ENCODE measurements around the gene KRTAP10-3. TPM values are rescaled to one million over a fixed set of nuclear protein-coding genes. Genes with fewer than 3 reads are reported as not detected.

Gene KRTAP10-3
- total and polyA plus RNA-seq, 9 of the 15 experiments (the other 6 are each of a cell fraction or from before 2014, with no cell fraction given): not detected

DNA sequence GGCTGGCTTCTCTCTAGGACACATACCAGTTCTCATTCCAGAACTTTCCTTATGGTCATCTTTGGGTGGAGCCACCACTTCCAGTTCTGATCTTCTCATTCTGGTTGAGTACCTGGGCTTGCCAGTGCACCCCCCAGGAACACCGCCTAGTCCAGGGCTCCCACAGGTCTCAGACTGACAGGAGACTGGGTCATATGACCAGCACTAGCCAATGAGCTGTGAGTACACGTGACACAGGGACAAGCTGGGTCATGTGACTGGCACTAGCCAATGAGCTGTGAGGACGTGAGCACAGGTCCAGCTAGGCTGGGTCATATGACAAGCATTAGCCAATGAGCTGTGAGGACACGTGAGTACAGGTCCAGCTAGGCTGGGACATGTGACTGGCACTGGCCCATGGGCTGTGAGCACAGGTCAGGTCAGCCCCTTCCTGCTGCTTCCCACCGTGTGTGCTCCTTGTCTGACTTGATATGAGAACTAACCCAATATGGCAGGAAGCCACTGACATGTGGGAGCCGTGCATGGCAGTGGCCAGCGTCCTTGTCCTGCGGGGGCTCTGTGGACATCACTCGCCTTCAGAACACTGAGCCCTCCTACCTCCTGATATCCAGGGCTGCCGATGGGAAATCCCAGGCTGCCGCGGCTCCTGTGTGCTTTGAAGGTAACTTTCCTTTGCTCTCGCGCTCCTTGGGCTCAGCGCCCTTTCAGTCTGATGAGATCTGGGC, 41.3 kb downstream of the KRTAP10-3 start (continued):
- TF ChIP-seq, protein P1, sequence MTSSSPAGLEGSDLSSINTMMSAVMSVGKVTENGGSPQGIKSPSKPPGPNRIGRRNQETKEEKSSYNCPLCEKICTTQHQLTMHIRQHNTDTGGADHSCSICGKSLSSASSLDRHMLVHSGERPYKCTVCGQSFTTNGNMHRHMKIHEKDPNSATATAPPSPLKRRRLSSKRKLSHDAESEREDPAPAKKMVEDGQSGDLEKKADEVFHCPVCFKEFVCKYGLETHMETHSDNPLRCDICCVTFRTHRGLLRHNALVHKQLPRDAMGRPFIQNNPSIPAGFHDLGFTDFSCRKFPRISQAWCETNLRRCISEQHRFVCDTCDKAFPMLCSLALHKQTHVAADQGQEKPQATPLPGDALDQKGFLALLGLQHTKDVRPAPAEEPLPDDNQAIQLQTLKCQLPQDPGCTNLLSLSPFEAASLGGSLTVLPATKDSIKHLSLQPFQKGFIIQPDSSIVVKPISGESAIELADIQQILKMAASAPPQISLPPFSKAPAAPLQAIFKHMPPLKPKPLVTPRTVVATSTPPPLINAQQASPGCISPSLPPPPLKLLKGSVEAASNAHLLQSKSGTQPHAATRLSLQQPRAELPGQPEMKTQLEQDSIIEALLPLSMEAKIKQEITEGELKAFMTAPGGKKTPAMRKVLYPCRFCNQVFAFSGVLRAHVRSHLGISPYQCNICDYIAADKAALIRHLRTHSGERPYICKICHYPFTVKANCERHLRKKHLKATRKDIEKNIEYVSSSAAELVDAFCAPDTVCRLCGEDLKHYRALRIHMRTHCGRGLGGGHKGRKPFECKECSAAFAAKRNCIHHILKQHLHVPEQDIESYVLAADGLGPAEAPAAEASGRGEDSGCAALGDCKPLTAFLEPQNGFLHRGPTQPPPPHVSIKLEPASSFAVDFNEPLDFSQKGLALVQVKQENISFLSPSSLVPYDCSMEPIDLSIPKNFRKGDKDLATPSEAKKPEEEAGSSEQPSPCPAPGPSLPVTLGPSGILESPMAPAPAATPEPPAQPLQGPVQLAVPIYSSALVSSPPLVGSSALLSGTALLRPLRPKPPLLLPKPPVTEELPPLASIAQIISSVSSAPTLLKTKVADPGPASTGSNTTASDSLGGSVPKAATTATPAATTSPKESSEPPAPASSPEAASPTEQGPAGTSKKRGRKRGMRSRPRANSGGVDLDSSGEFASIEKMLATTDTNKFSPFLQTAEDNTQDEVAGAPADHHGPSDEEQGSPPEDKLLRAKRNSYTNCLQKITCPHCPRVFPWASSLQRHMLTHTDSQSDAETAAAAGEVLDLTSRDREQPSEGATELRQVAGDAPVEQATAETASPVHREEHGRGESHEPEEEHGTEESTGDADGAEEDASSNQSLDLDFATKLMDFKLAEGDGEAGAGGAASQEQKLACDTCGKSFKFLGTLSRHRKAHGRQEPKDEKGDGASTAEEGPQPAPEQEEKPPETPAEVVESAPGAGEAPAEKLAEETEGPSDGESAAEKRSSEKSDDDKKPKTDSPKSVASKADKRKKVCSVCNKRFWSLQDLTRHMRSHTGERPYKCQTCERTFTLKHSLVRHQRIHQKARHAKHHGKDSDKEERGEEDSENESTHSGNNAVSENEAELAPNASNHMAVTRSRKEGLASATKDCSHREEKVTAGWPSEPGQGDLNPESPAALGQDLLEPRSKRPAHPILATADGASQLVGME (CRISPR knock-in tag; IDR thresholded peaks at IDR 0.05): 0 out of 2 replicates have a peak, but pooled peaks have one; percentile 41
- TF ChIP-seq SIN3B (IDR thresholded peaks at IDR 0.05; ENCODE audit: low read depth): peak; percentile 56
- peak; percentile 62 for TF ChIP-seq PHF20 (IDR thresholded peaks at IDR 0.05; ENCODE audit: partially characterized antibody)
- no peak for TF ChIP-seq ATF1 (CRISPR knock-in tag; IDR thresholded peaks at IDR 0.05)
- peak; percentile 96 for TF ChIP-seq ATF1 (tag; IDR thresholded peaks at IDR 0.05)
- 0 out of 2 replicates have a peak, but pooled peaks have one; percentile 26 for TF ChIP-seq PHB (CRISPR knock-in tag; IDR thresholded peaks at IDR 0.05)
- TF ChIP-seq MEF2D (tag; conservative IDR thresholded peaks at IDR 0.05; ENCODE audit: low read depth): 0 out of 2 replicates have a peak, but pooled peaks have one; percentile 45
- TF ChIP-seq CHD2 (IDR thresholded peaks at IDR 0.05; ENCODE audit: low read depth, low read length): 0 out of 2 replicates have a peak, but pooled peaks have one; percentile 11
- peak; percentile 87 for TF ChIP-seq ASH1L (IDR thresholded peaks at IDR 0.05; ENCODE audit: borderline replicate concordance, low read depth, partially characterized antibody)
- TF ChIP-seq FOXA3 (CRISPR knock-in tag; conservative IDR thresholded peaks at IDR 0.05 in 1 of 2, IDR thresholded peaks at IDR 0.05 in 1 of 2): no peak
- TF ChIP-seq, protein P2, sequence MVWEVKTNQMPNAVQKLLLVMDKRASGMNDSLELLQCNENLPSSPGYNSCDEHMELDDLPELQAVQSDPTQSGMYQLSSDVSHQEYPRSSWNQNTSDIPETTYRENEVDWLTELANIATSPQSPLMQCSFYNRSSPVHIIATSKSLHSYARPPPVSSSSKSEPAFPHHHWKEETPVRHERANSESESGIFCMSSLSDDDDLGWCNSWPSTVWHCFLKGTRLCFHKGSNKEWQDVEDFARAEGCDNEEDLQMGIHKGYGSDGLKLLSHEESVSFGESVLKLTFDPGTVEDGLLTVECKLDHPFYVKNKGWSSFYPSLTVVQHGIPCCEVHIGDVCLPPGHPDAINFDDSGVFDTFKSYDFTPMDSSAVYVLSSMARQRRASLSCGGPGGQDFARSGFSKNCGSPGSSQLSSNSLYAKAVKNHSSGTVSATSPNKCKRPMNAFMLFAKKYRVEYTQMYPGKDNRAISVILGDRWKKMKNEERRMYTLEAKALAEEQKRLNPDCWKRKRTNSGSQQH (CRISPR knock-in tag; IDR thresholded peaks at IDR 0.05): peak; percentile 11; the same call in 1 of the 2 replicates
